ENCODE data around the gene MSH3.
"Not testable (repeated sequence)": the region's sequence is repeated elsewhere in the genome, so short reads cannot be mapped to it uniquely, and the experiment has no call there.

The MSH3 gene

GRCh38 chr5:80881726-80882125, 227.3 kb downstream of the MSH3 start:
- no peak for TF ChIP-seq CTCF (IDR thresholded peaks at IDR 0.05; ENCODE audit: low read depth, low read length, missing control alignments)
- H3K4me3 ChIP-seq (ENCODE audit: low read depth, low read length) = no peak overlapping the region
- no peak for DNase-seq (ENCODE audit: low read depth)

GRCh38 chr5:80883390-80883789, 228.9 kb downstream of the MSH3 start:
- DNase-seq (ENCODE audit: low read depth); H3K4me3 ChIP-seq (ENCODE audit: low read depth, low read length): not testable (repeated sequence)

GRCh38 chr5:80884086-80884813, 229.8 kb downstream of the MSH3 start:
- no peak for TF ChIP-seq CTCF (IDR thresholded peaks at IDR 0.05; ENCODE audit: low read depth, low read length, missing control alignments)
- H3K4me3 ChIP-seq (ENCODE audit: low read depth, low read length) = no peak overlapping the region
- no peak for DNase-seq (ENCODE audit: low read depth)

- TF ChIP-seq CTCF (IDR thresholded peaks at IDR 0.05; ENCODE audit: low read depth, low read length, missing control alignments) = no peak
- H3K4me3 ChIP-seq (ENCODE audit: low read depth, low read length) = no peak overlapping the region
- no peak for DNase-seq (ENCODE audit: low read depth)
Measured at GRCh38 chr5:80884929-80885328, 230.5 kb downstream of the MSH3 start.

GRCh38 chr5:80885396-80886000, 231.0 kb downstream of the MSH3 start:
- TF ChIP-seq CTCF (IDR thresholded peaks at IDR 0.05; ENCODE audit: low read depth, low read length, missing control alignments) = no peak
- DNase-seq (ENCODE audit: low read depth) = no peak
- H3K4me3 ChIP-seq (ENCODE audit: low read depth, low read length) = no peak overlapping the region

GRCh38 chr5:80894083-80894482, 239.6 kb downstream of the MSH3 start:
- TF ChIP-seq CTCF (IDR thresholded peaks at IDR 0.05; ENCODE audit: low read depth, low read length, missing control alignments) = no peak
- no peak overlapping the region for H3K4me3 ChIP-seq (ENCODE audit: low read depth, low read length)
- no peak for DNase-seq (ENCODE audit: low read depth)

GRCh38 chr5:80895523-80895922, 241.1 kb downstream of the MSH3 start:
- TF ChIP-seq CTCF (IDR thresholded peaks at IDR 0.05; ENCODE audit: low read depth, low read length, missing control alignments) = no peak
- DNase-seq (ENCODE audit: low read depth) = no peak
- no peak overlapping the region for H3K4me3 ChIP-seq (ENCODE audit: low read depth, low read length)

GRCh38 chr5:80902624-80903023, 248.2 kb downstream of the MSH3 start:
- H3K4me3 ChIP-seq (ENCODE audit: low read depth, low read length); DNase-seq (ENCODE audit: low read depth): not testable (repeated sequence)

Measured in GM12864 (cell line).